Stimulated activated naive B cell treated with anti-CD40 and anti-IgM and Interleukin-4, amounts not matched to agents 10 μg/mL and 1 μg/mL and 100 μg/mL, for 72 hours (primary cell): ENCODE results near the gene FERD3L.
"Not testable (repeated sequence)": the region's sequence is repeated elsewhere in the genome, so short reads cannot be mapped to it uniquely, and the experiment has no call there.

Experiments used
- ATAC-seq, 2 donors: fragments of 150-1000 bp; cut with Tn5 transposase; replicated peaks; 2 replicates each; pipeline ENCODE4 v1.10.0; 2021; ENCODE audit warnings: moderate library complexity in 1 of 2
- DNase-seq: peaks from one replicate; pipeline ENCODE4 v3.0.0; 2021
- H3K27ac Mint-ChIP-seq: one replicate; pipeline ENCODE4 v1.8.0; 2022; ENCODE audit warnings: mild to moderate bottlenecking, mixed read lengths
- H3K27me3 Mint-ChIP-seq, 2 donors: one replicate each; pipeline ENCODE4 v1.8.0; 2022; ENCODE audit warnings: mixed read lengths in 2 of 2
- H3K36me3 Mint-ChIP-seq, 2 donors: one replicate each; pipeline ENCODE4 v1.8.0; 2022; ENCODE audit warnings: mixed read lengths in 2 of 2, mild to moderate bottlenecking in 1 of 2
- H3K4me1 Mint-ChIP-seq, 2 donors: one replicate each; pipeline ENCODE4 v1.8.0; 2022; ENCODE audit warnings: mixed read lengths in 2 of 2, mild to moderate bottlenecking in 1 of 2
- H3K4me3 Mint-ChIP-seq, 2 donors: one replicate each; pipeline ENCODE4 v1.8.0; 2022; ENCODE audit warnings: mild to moderate bottlenecking in 2 of 2, mixed read lengths in 2 of 2, moderate library complexity in 1 of 2
- H3K9me3 Mint-ChIP-seq, 2 donors: one replicate each; pipeline ENCODE4 v1.8.0; 2022; ENCODE audit warnings: mixed read lengths in 2 of 2, mild to moderate bottlenecking in 1 of 2

Gene FERD3L, protein sequence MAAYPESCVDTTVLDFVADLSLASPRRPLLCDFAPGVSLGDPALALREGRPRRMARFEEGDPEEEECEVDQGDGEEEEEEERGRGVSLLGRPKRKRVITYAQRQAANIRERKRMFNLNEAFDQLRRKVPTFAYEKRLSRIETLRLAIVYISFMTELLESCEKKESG

DNA sequence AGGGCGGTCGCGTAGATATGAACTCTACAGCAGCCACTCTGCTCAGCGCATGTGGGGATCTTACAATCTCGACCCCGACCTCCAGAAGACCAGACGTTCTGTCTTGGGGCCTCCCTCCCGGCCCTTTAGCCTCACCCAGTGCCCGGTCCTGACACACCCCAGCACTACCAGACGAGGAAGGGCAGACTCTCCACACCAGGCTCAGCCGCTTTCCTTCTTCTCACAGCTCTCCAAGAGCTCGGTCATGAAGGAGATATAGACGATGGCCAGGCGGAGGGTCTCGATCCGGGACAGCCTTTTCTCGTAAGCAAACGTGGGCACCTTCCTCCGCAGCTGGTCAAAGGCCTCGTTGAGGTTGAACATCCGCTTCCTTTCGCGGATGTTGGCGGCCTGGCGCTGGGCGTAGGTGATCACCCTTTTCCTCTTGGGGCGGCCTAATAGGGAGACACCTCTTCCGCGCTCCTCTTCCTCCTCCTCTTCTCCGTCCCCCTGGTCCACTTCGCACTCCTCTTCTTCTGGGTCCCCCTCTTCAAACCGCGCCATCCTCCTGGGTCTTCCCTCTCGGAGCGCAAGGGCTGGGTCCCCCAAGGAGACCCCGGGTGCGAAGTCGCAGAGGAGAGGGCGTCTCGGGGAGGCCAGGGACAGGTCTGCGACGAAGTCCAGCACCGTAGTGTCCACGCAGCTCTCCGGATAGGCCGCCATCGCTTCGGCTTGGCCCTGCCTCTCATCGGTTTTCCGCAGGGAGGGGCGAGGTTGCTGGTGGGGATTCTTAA lies at the start of gene FERD3L:
FERD3L (minus strand) TSS at position 761 of the 773 bp plus-strand sequence; CDS start at position 702, 59 bp downstream.
- H3K27ac Mint-ChIP-seq = peak within 1 kb of the TSS; percentile 47
- DNase-seq (no peak), ATAC-seq (no peak)
- H3K27me3 Mint-ChIP-seq = peaks cover 45 to 49% of the 10 kb centered on the region in 2 donors
- H3K9me3 Mint-ChIP-seq = peaks cover 3 to 4% of the 10 kb centered on the region in 2 donors
- no peak within 1 kb of the TSS for H3K4me3 Mint-ChIP-seq
- no peaks in the 10 kb centered on the region for H3K36me3 Mint-ChIP-seq
- peaks cover 3 to 17% of the 10 kb centered on the region in 2 donors for H3K4me1 Mint-ChIP-seq

DNA sequence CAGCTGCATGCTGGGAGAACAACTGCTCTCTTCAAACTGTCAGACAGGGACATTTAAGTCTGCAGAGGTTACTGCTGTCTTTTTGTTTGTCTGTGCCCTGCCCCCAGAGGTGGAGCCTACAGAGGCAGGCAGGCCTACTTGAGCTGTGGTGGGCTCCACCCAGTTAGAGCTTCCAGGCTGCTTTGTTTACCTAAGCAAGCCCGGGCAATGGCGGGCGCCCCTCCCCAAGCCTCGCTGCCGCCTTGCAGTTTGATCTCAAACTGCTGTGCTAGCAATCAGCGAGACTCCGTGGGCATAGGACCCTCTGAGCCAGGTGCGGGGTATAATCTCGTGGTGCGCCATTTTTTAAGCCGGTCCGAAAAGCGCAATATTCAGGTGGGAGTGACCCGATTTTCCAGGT lies 49.2 kb upstream of the FERD3L start:
- not testable (repeated sequence) for H3K36me3 Mint-ChIP-seq, ATAC-seq, DNase-seq, H3K4me1 Mint-ChIP-seq, H3K27me3 Mint-ChIP-seq, H3K27ac Mint-ChIP-seq, H3K4me3 Mint-ChIP-seq, H3K9me3 Mint-ChIP-seq

DNA sequence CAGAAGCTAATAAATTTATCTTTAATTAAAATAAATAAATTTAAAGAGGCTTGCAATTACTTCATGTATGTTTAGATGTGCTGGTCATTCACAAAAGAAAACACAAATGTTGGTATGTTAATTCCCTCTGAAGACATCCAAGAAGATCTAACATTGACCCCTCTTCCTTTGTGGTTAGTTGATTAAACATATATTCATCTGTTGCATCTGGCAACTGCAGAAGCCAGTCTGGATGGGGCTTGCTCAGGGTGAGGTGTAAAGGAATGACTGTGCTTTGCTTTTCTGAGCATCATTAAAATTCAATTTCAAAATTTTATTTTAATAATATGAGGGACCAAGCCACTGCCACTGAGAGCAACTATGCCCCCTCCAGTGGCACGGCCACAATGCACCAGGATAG lies 36.4 kb upstream of the FERD3L start:
- no peak overlapping the region for H3K27ac Mint-ChIP-seq
- no peaks in the 10 kb centered on the region for H3K27me3 Mint-ChIP-seq
- no peak for DNase-seq
- no peak overlapping the region for H3K4me3 Mint-ChIP-seq
- H3K4me1 Mint-ChIP-seq = no peaks in the 10 kb centered on the region
- peaks cover 11 to 14% of the 10 kb centered on the region in 2 donors for H3K9me3 Mint-ChIP-seq
- ATAC-seq = no peak
- no peaks in the 10 kb centered on the region for H3K36me3 Mint-ChIP-seq

DNA sequence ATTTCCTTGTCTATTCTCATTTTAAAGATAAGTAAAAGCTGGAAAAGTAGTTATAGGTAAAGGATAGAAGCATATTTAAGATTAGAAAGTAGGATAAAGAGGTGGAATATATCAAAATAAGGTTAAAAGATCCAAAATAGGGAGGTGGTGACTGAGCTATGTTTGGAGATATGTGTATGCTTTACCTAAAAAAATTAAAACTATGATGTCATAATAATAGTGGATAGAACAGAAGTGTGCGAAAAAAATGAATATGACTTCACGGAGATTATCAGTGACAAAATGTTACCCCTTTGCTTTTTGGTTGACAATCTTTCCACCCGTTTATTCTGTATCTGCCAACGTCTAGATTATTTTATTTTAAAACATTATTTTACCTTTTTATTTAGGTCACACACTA lies 33.4 kb upstream of the FERD3L start:
- no peaks in the 10 kb centered on the region for H3K36me3 Mint-ChIP-seq
- H3K4me3 Mint-ChIP-seq = no peak overlapping the region
- peaks cover 7 to 9% of the 10 kb centered on the region in 2 donors for H3K9me3 Mint-ChIP-seq
- no peaks in the 10 kb centered on the region for H3K27me3 Mint-ChIP-seq
- H3K4me1 Mint-ChIP-seq = no peaks in the 10 kb centered on the region
- no peak overlapping the region for H3K27ac Mint-ChIP-seq
- ATAC-seq = no peak
- no peak for DNase-seq

DNA sequence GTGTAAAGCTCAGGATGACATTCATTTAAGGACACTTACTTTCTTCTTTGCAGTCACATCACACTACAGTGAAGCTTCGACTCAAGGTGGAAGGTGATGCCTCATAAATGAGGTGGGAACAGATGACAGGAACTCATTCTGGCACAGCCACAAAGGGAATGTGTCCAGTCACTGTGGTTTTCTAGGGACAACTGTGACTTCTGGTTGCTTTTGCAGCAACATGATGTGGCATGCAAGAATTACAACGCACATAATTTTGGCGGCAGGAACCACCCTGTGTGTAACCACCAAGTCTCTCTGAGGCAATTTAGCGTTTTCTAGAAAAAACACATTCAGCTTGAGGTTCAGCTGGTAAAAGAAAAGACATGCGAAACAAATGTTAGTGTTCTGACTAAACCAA lies 32.0 kb upstream of the FERD3L start:
- peaks cover 1% of the 10 kb centered on the region in 2 donors for H3K9me3 Mint-ChIP-seq
- DNase-seq (no peak), ATAC-seq (no peak)
- H3K36me3 Mint-ChIP-seq = no peaks in the 10 kb centered on the region
- H3K27me3 Mint-ChIP-seq = no peaks in the 10 kb centered on the region
- H3K4me1 Mint-ChIP-seq = no peaks in the 10 kb centered on the region
- H3K4me3 Mint-ChIP-seq = no peak overlapping the region
- H3K27ac Mint-ChIP-seq = no peak overlapping the region

DNA sequence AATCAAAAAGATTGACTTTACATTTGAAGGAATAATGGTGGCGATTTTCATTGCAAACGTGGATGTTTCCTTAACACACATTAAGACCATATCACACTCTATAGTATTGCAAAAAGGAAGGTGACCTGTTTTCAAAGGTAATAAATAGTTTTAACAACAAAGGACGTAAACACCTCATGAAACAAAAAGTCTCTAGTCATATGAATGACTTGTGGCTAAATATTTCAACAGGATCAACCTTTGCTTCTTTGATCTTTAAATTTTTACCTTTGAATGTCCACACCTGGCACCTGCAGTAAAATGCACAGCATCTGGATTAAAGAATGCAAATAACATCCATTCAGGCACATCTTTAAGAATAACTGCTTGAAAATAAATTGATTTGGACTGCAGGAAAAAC lies 30.0 kb upstream of the FERD3L start:
- H3K27me3 Mint-ChIP-seq = no peaks in the 10 kb centered on the region
- no peaks in the 10 kb centered on the region for H3K4me1 Mint-ChIP-seq
- H3K36me3 Mint-ChIP-seq = no peaks in the 10 kb centered on the region
- no peaks in the 10 kb centered on the region for H3K9me3 Mint-ChIP-seq
- no peak overlapping the region for H3K27ac Mint-ChIP-seq
- no peak for DNase-seq
- no peak for ATAC-seq
- no peak overlapping the region for H3K4me3 Mint-ChIP-seq

DNA sequence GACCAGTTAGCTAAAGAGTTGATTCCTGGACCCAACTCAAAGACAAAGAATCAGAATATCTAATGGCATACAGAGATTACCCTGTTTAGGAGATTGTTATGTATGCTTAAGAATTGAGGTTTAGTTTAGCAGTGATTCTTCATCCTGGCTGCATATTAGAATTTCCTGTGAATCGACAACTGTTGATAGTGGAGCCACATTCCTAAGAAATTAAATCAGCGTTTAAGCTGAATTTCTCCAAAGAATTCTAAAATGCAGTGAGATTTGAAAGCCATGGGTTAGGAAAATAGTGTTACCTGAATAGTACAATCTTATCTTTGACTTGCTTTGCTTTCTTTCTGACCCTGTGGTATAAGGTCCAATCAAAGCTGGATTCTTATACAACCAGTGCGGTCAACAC lies 16.4 kb upstream of the FERD3L start:
- no peak for ATAC-seq
- peaks cover 0 to 6% of the 10 kb centered on the region in 2 donors for H3K27me3 Mint-ChIP-seq
- no peaks in the 10 kb centered on the region for H3K4me1 Mint-ChIP-seq
- H3K4me3 Mint-ChIP-seq = no peak overlapping the region
- no peak overlapping the region for H3K27ac Mint-ChIP-seq
- H3K9me3 Mint-ChIP-seq = no peaks in the 10 kb centered on the region
- no peak for DNase-seq
- no peaks in the 10 kb centered on the region for H3K36me3 Mint-ChIP-seq

DNA sequence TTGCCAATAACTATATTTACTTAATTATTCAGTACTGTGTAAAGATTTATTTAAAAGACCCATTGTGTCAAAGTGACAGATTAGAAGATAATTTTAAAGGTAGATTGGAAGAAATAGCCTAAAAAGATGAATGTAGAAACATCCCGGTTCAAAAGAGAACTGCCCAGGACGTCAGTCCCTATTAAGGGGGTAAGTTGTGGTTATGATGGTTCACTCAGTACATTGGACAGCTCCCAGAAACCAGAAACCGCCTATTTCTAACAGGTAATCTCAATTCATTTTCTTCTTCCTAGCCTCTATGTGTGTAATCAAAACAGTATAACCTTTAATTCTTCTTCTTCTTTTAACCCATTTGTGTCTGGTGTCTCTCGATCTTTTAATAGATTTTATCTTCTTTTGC lies 1.5 kb upstream of the FERD3L start:
- Mint-ChIP-seq H3K27ac (no peak overlapping the region), H3K4me3 (no peak overlapping the region), H3K9me3 (peaks cover 3 to 4% of the 10 kb centered on the region in 2 donors), H3K36me3 (no peaks in the 10 kb centered on the region), H3K27me3 (peaks cover 46 to 49% of the 10 kb centered on the region in 2 donors), H3K4me1 (peaks cover 3 to 17% of the 10 kb centered on the region in 2 donors)
- ATAC-seq = no peak
- DNase-seq = no peak

DNA sequence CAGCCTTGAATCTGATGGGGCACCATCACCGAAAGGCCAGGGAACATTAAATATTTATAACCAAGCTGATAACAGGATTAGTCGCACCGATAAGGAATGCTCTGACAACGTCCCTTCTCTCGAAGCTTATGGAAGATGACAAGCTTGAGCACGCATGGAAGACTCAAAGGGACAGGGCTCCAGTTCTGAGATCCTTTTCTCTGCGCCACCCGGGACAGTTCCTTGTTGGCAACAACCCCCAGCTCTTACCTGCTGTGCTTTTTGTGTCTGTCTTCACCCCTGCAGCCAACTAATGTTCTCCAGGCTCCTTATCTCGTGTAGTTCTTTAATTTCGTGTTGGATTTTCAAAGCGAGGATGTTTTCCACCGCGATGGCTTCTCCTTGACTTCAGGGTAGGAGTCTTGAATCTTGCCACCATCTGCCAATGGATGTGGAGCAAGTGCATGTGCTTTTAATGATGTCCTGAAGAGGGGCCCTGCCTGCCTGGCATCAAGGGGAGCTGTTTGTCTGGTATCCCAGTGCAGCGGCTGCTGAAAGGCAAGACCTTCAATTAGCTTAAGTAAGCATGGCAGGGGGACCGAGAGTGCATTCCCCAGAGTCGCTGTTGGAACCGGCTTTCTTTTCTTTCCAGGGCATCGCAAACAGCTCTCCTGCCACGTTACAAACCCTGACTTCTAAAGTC lies 354 bp upstream of the FERD3L start:
- peak overlapping the region; percentile 47 for H3K27ac Mint-ChIP-seq
- DNase-seq (no peak), ATAC-seq (no peak)
- H3K4me1 Mint-ChIP-seq = peaks cover 3 to 17% of the 10 kb centered on the region in 2 donors
- H3K36me3 Mint-ChIP-seq = no peaks in the 10 kb centered on the region
- peaks cover 3 to 4% of the 10 kb centered on the region in 2 donors for H3K9me3 Mint-ChIP-seq
- H3K27me3 Mint-ChIP-seq = peaks cover 43 to 49% of the 10 kb centered on the region in 2 donors
- no peak overlapping the region for H3K4me3 Mint-ChIP-seq

DNA sequence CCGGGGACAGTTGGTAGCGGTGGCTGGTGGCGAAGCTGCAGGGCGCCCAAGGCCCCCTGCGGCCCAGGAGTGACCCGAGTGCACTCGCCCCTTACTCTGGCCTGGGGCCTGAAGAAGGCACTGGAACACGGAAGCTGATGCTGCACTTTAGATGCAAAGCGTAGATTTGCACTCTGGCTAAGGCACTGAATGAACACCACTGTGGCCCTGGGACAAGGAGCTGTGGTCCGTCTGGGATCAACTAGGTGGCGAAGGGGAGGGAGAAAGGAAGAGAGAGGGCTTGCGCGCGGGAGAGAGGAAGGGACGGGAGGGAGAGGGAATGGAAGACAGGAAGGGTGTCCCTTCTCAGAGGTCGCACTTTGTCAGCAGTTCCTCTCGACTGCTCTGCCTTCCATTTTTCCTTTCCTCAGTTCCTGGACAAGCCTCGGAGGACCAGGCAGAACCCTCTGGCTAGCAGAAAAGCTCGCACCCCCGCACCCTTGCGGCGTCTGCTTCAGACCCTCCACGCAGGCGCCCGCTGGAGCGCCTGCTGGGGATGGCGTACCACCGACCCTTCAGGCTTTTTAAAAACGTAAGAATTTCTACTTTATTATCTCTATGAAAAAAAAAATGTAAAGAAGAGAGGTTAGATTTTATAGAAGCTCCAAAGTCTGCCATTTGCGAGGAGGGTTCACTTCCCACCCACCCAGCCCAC lies 1.2 kb downstream of the FERD3L start:
- H3K27ac Mint-ChIP-seq = peak overlapping the region; percentile 38
- peaks cover 47 to 49% of the 10 kb centered on the region in 2 donors for H3K27me3 Mint-ChIP-seq
- no peaks in the 10 kb centered on the region for H3K36me3 Mint-ChIP-seq
- no peak for ATAC-seq
- peaks cover 3 to 17% of the 10 kb centered on the region in 2 donors for H3K4me1 Mint-ChIP-seq
- H3K4me3 Mint-ChIP-seq = peak overlapping the region in 1 of 2 donors; percentile 1
- H3K9me3 Mint-ChIP-seq = peaks cover 3 to 4% of the 10 kb centered on the region in 2 donors
- DNase-seq = no peak

DNA sequence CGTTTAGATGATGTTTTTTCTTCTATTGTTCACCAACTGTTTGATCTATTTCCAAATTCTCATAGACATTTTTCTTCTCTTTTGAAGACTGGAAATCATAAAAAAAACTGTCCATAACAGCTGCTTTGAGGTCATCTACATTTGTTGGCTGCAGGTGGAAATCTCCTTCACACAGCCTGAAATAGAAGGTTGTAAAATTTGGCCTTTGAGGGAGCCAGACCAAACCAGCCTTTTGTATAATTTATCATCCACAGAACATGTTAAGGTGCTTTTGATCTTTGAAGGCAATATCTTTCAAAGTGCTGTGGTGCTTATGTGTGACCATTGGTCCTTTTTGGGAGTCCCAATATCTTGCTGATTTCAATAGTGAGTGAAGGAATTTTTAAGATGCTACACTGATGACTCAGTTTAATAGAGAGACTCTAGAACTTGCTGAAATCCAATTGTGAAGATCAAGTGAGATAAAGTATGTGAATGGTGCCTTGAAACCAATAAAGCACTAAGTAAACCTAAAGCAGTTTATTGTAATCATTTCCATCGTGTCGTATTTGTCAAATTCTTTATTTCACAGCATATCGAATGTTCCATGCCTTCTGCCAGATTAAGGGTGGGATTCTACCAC lies 5.4 kb downstream of the FERD3L start:
- H3K27me3 Mint-ChIP-seq = peaks cover 26% of the 10 kb centered on the region in 2 donors
- H3K4me3 Mint-ChIP-seq = no peak overlapping the region
- DNase-seq = no peak
- ATAC-seq = no peak
- H3K36me3 Mint-ChIP-seq = no peaks in the 10 kb centered on the region
- H3K27ac Mint-ChIP-seq = no peak overlapping the region
- H3K9me3 Mint-ChIP-seq = no peaks in the 10 kb centered on the region
- peaks cover 2 to 12% of the 10 kb centered on the region in 2 donors for H3K4me1 Mint-ChIP-seq

DNA sequence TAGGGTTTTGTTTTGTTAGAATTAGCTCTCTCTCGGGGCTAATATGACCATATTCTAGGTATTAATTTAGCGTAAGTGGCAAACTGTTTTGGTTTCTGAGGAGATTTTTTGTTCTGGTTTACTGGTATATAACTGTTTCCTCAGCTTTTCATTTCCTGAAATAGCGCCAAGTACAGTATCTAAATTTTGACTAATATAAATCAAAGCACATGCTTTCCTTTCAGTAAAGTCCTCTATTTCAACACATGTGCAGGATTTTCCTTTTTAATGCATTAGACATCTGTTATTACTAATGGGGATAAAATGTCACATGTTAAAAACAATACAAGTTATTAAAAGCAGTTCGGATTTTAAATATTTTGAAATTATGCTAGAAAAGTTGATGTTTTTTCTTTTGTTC lies 11.3 kb downstream of the FERD3L start:
- Mint-ChIP-seq H3K27ac (no peak overlapping the region), H3K36me3 (no peaks in the 10 kb centered on the region), H3K4me1 (no peaks in the 10 kb centered on the region), H3K9me3 (no peaks in the 10 kb centered on the region), H3K4me3 (no peak overlapping the region), H3K27me3 (no peaks in the 10 kb centered on the region)
- no peak for DNase-seq
- no peak for ATAC-seq

DNA sequence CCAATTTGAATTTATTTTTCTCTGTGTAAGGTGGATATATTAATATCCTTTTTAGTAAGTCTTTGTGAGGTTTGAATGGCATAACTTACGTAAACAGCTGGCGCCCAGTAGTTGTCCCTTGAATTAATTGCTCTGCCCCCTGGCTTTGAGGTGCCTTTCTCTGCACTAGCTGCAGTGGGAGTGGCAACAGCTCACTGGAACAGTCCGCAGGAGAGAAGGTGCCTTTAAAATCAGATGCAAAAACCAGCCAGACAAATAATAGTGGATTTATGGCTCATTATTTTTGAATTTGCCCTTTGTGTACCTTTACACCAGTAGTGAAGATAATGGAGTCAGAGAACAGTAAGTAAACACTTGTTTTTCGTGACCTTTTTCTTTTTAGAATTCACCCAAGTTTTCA lies 11.8 kb downstream of the FERD3L start:
- Mint-ChIP-seq H3K4me3 (no peak overlapping the region), H3K4me1 (no peaks in the 10 kb centered on the region), H3K27me3 (no peaks in the 10 kb centered on the region), H3K36me3 (no peaks in the 10 kb centered on the region), H3K9me3 (no peaks in the 10 kb centered on the region), H3K27ac (no peak overlapping the region)
- ATAC-seq (no peak), DNase-seq (no peak)

DNA sequence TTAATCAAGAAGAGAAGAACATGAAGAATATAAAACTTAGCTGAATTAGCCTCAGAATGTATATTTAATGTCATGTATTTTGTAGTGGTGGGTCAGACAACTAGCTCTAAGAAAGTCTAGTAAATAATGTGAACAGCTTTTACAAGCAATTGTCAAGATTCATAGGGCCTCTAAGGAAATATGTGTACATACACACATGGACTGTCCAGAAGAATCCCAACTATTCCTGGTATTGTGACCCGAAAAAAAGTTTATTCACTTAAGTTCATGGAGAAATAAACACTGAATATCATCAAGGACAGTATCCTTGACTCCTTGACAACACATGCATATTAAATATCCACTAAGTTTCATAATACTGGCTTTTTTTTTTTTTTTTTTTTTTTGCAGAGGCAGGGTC lies 16.4 kb downstream of the FERD3L start:
- no peak overlapping the region for H3K4me3 Mint-ChIP-seq
- DNase-seq (no peak), ATAC-seq (no peak)
- H3K27ac Mint-ChIP-seq = no peak overlapping the region
- no peaks in the 10 kb centered on the region for H3K4me1 Mint-ChIP-seq
- no peaks in the 10 kb centered on the region for H3K36me3 Mint-ChIP-seq
- peaks cover 20 to 24% of the 10 kb centered on the region in 2 donors for H3K27me3 Mint-ChIP-seq
- no peaks in the 10 kb centered on the region for H3K9me3 Mint-ChIP-seq
